GM12891 (cell line): Measurements from ENCODE around the gene HMGXB3.

Experiments
- POLR2A ChIP-seq: IDR thresholded peaks from 2 replicates; pipeline ENCODE4 v1.6.1; 2011; ENCODE audit warnings: low read depth, low read length, control low read depth
- POLR2AphosphoS5 ChIP-seq: IDR thresholded peaks from 2 replicates; pipeline ENCODE4 v1.6.1; 2011; ENCODE audit warnings: low read depth, low read length, control low read depth

- TF ChIP-seq POLR2AphosphoS5: no peak
- TF ChIP-seq POLR2A: no peak
These were observed 80.3 kb downstream of the HMGXB3 start for GRCh38 chr5:150080696-150081435.
